ENCODE results near the gene ATP13A3.
"Not testable (repeated sequence)": the region's sequence is repeated elsewhere in the genome, so short reads cannot be mapped to it uniquely, and the experiment has no call there.

Gene ATP13A3

DNA sequence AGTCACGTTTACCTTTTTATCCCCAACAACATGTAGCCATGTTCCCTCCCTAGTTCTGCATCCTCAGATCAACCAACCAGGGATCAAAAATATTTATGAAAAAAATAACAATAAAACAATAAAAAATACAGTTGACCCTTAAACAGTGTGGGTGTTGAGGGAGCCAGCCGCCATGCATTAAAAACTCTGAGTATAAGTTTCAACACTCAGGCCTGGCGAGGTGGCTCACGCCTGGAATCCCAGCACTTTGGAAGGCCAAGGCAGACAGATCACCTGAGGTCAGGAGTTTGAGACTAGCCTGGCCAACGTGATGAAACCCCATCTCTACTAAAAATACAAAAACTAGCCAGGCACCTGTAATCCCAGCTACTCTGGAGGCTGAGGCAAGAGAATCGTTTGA, 12.7 kb upstream of the ATP13A3 start:
- not testable (repeated sequence) for DNase-seq (ENCODE audit: low read depth)

GRCh38 chr3:194497799-194498575, 11.2 kb upstream of the ATP13A3 start:
- DNase-seq (ENCODE audit: low read depth) = no peak

- no peak for DNase-seq (ENCODE audit: low read depth)
Observed at GRCh38 chr3:194496217-194496919, 9.6 kb upstream of the ATP13A3 start.

- DNase-seq (ENCODE audit: low read depth) = no peak
Observed at GRCh38 chr3:194494951-194495374, 8.2 kb upstream of the ATP13A3 start.

GRCh38 chr3:194493995-194494927, 7.5 kb upstream of the ATP13A3 start:
- DNase-seq (ENCODE audit: low read depth) = peak; percentile 83

- DNase-seq (ENCODE audit: low read depth) = no peak
Observed at GRCh38 chr3:194492001-194492400, 5.2 kb upstream of the ATP13A3 start.

DNA sequence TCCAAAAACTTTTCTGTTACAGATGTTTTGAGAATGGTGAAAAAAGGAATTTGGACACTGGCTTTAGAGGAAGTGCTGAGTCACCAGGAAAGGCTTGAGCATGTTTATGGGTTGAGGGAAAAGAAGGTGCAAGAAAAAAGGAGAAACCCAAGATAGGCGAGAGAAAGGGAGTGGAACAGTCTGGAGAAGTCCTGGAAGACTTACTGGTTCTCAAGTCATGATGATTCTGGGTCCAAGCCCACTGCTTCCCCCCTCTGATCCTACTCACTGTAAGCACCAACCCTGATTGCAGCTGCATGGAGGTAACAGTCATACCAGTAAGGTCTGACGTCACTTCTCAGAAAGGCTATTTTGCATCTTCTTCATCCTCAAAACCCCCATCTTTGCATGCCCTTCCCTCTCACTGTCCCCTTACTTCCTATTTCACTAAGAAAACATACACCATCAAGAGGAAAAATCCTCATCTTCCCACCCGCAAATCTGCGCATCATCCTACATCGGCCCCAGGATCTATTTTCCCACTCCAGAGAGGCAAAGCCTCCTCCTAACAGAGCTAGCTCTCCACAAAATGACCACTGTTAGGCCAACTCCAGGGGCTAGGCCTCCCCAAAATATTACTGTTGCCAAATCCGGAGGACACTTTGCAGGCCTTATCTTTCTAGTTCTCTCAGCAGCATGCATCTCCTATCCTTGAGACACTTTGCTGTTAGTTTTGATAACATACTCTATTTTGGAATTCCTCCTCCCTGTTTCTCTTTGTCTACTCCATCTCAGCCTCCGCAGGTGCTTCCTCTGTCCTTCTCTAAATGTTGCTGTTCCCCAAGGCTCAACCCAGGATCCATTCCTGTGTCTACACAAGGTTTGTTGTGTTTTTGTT, 3.2 kb upstream of the ATP13A3 start:
- no peak for DNase-seq (ENCODE audit: low read depth)

- no peak for DNase-seq (ENCODE audit: low read depth)
Observed at GRCh38 chr3:194488055-194488742, 1.4 kb upstream of the ATP13A3 start.

DNA sequence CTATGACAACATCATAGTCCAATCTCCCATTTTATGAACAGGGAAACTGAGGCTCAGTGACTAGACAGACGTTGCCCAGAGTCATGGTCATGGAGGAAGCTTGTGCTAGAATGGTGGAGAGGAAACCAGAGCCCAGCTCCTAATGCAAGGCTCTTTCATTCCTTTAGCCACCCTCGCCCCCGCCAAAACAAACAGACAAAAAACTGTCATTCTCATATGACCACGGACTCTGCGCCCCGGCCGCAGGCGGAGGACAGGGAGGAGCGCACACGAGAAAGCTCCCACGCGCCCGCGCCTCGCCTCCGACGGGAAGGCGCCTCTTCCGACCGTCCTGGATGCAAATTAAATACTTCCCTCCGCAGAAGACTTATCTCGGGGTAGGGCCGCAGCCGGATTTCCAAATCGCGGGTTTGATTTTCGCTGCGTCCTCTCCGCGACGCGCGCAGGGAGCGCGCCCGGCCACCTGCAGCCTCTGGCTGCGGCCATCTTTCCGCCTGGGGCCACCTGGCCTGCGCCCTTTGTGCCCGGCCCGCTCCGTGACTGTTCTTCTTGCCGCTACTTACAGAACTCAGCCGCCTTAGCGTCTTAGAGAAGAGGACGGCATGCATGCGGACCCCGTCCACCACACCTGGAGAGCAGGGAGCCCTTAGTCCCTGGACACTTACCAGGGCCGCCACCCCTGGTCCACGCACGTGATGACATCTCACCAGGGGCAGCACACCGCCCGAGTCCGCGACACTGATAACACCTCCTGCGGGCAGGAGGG, 670 bp upstream of the ATP13A3 start:
- DNase-seq (ENCODE audit: low read depth) = no peak

DNA sequence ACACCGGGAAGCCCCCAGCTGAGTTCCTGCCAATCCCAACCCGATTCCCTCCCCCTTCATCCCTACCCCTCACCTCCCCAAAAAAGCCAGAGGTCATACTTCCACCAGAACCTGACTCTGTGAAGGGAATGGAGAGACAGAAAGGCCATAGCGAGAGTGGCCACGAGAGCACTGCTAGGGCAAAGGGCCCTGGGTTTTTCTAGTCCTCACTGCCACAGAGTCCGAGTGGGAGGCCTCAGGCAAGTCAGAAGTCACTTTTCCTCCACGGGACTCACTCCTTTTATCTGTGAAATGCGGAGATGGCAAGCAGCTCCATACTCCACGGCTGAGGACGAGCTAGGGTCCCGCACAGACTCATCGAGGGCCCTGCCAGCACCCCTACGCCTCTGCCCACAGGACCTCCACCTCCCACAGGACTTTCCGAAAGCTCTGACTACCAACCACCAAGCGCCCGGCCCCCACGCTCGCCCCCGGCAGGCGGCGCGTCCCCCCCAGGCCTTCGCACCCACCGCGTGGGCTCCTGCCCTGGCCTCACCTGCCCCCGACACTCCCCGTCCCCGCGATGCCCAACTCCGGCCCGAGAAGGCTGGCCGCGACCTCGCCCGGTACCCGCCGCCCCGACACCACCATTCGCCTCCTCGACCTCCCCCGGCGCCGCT, 792 bp downstream of the ATP13A3 start:
- DNase-seq (ENCODE audit: low read depth) = no peak

DNA sequence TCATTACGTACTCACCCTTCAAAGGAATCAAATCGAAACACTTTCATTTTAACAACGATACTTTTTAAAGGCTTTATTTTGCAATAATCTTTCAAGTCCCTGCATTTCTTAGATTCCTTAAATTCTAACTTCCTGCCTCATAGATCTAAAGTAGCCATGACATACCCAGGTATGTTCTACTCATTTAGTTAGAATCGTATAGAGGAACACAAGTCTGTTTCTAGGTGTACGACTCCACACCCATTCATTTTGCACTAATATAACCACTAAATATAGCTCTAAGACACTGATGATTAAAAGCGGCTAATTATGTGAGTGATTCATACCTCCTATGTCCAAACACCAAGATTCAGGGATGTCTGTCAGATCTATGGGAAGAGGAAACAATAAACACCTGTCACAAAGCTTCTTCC, 1.3 kb downstream of the ATP13A3 start:
- DNase-seq (ENCODE audit: low read depth) = no peak

GRCh38 chr3:194484614-194485013, 2.2 kb downstream of the ATP13A3 start:
- DNase-seq (ENCODE audit: low read depth) = no peak

GRCh38 chr3:194483850-194484249, 3.0 kb downstream of the ATP13A3 start:
- no peak for DNase-seq (ENCODE audit: low read depth)

DNA sequence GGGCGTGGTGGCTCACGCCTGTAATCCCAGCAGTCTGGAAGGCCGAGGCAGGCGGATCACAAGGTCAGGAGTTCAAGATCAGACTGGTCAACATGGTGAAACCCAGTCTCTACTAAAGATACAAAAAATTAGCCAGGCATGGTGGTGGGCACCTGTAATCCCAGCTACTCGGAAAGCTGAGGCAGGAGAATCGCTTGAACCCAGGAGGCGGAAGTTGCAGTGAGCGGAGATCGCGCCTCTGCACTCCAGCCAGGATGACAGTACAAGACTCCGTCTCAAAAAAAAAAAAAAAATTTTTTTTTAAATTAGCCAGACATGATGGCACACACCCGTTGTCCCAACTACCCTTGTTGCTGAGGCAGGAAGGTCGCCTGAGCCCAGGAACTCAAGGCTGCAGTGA, 4.0 kb downstream of the ATP13A3 start:
- not testable (repeated sequence) for DNase-seq (ENCODE audit: low read depth)

DNA sequence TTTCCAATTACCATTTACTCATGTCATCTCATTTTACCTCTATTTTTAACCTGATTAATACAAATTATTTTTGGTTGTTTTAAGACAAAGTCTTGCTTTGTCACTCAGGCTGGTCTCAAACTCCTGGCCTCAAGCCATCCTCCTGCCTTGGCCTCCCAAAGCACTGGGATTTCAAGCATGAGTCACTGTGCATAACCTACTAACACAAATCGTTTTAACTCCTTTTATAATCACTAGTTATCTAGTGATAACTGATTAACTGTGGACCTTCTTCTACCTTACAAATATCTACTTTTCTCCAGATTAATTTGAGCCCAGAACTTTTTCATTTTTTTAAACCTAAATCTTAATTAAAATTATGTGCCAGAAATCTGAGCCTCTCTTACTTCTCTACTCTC, 4.6 kb downstream of the ATP13A3 start:
- no peak for DNase-seq (ENCODE audit: low read depth)

GRCh38 chr3:194481525-194482195, 5.1 kb downstream of the ATP13A3 start:
- DNase-seq (ENCODE audit: low read depth) = no peak

DNA sequence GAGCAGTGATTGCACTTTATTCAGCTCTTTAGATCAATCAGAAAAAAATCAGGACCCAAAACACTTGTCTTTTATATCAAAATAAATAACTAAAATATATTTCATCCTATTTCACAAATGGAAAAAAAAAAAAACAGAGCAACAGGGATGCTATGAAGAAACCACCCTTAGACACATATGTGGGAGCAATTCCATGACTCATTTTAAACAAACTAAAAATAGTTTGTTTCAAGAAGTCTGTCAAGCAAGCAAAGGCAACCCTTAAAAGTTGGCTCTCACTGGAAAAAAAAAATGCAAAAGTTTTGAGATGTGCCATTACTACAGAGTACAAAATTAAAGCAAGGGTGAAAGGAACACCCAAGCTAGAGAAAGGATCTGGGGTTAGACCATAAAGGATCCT, 5.7 kb downstream of the ATP13A3 start:
- DNase-seq (ENCODE audit: low read depth) = no peak

DNA sequence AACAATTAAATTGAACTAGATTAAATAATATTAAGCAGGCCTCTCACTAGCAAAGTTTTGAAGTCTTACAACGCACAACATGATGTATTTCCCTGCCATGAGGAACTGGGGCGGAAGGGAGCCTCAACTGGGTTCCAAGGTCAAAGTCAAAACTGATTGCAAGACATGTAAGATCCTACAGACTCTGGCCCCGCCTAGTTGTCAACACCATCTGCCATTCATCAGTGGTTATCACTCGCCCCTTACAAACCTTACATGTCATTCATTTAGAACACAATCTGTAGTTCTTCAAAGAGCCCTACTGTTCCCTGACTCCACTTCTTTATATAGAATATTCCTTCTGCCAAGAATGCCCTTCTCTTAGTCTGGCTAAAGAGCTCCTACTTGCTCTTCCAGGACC, 10.0 kb downstream of the ATP13A3 start:
- no peak for DNase-seq (ENCODE audit: low read depth)

DNA sequence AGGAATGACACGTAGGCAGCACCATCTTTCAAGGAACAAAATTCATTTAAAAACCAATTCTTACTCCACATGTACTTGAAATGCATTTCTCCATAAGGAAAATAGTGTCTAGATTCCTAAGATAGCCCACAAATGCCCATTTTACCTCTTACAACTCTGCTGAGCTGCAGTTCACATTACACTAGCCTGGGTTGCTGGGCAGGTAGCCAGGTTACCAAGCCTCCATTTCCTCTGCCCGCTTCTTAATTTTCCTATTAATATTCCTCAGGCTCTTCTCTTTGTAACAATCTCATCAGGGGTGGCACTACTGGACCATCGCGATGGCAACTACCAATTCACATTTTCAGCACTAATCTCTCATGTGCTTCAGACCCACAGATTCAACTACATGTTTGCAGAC, 10.8 kb downstream of the ATP13A3 start:
- no peak for DNase-seq (ENCODE audit: low read depth)

Measured in GM04503 (cell line).